ENCODE data around the gene MAMLD1.

- TF ChIP-seq SUZ12 (IDR thresholded peaks at IDR 0.05; ENCODE audit: extremely low read depth, insufficient read depth, insufficient read length) (no peak), ZNF274 (IDR thresholded peaks at IDR 0.05; ENCODE audit: low read depth, low read length) (no peak)
These were observed 66.5 kb downstream of the MAMLD1 start for GRCh38 chrX:150429594-150429993.
